ENCODE measurements around the gene PPM1L. TPM values are rescaled to one million over a fixed set of nuclear protein-coding genes. Genes with fewer than 3 reads are reported as not detected.

The PPM1L gene
- total RNA-seq, 1 donor from 2014 or later, result 14.9 TPM

DNA sequence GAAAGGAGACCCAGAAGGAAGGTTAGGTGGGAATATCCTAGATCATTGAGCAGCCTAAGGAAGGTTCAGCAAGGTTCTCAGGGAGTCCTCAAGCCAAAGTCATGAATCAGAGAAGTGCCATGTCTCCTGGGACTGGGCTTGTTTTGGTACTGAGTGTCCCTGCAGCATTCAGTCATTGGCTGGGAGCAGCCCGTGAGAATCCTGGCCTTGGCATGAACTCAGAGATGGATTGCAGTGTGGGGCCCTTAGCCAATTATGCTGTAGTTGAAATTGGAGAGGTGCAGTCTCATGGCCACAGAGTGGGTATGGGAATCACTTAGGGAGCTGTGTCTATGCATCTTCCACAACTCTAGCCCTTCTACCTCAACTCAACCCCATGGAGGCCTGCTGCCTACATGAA, 17.0 kb upstream of the PPM1L start:
- intact Hi-C loops (cut with DNase I), result no loop called here
- H3K27ac ChIP-seq, result no peak overlapping the region
- no peaks in the 10 kb centered on the region for H3K36me3 ChIP-seq
- no peaks in the 10 kb centered on the region for H3K27me3 ChIP-seq (ENCODE audit: low read depth)
- no peaks in the 10 kb centered on the region for H3K4me1 ChIP-seq
- no peak overlapping the region for H3K4me3 ChIP-seq
- ATAC-seq, result peak in 1 of 2 donors; percentile 15
- TF ChIP-seq, protein P1, sequence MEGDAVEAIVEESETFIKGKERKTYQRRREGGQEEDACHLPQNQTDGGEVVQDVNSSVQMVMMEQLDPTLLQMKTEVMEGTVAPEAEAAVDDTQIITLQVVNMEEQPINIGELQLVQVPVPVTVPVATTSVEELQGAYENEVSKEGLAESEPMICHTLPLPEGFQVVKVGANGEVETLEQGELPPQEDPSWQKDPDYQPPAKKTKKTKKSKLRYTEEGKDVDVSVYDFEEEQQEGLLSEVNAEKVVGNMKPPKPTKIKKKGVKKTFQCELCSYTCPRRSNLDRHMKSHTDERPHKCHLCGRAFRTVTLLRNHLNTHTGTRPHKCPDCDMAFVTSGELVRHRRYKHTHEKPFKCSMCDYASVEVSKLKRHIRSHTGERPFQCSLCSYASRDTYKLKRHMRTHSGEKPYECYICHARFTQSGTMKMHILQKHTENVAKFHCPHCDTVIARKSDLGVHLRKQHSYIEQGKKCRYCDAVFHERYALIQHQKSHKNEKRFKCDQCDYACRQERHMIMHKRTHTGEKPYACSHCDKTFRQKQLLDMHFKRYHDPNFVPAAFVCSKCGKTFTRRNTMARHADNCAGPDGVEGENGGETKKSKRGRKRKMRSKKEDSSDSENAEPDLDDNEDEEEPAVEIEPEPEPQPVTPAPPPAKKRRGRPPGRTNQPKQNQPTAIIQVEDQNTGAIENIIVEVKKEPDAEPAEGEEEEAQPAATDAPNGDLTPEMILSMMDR (IDR thresholded peaks at IDR 0.05), result no peak
- no peak for DNase-seq
- no peaks in the 10 kb centered on the region for H3K9me3 ChIP-seq

- H3K4me3 ChIP-seq, result no peak overlapping the region
- DNase-seq (no peak), ATAC-seq (no peak)
- TF ChIP-seq, protein P1 (IDR thresholded peaks at IDR 0.05), result no peak
- H3K27me3 ChIP-seq (ENCODE audit: low read depth), result no peaks in the 10 kb centered on the region
- H3K4me1 ChIP-seq, result peaks cover 14% of the 10 kb centered on the region
- no peak overlapping the region for H3K27ac ChIP-seq
- no peaks in the 10 kb centered on the region for H3K36me3 ChIP-seq
- H3K9me3 ChIP-seq, result no peaks in the 10 kb centered on the region
- intact Hi-C loops (cut with DNase I), result no loop called here
Measured at GRCh38 chr3:160746976-160747375, 9.1 kb upstream of the PPM1L start.

DNA sequence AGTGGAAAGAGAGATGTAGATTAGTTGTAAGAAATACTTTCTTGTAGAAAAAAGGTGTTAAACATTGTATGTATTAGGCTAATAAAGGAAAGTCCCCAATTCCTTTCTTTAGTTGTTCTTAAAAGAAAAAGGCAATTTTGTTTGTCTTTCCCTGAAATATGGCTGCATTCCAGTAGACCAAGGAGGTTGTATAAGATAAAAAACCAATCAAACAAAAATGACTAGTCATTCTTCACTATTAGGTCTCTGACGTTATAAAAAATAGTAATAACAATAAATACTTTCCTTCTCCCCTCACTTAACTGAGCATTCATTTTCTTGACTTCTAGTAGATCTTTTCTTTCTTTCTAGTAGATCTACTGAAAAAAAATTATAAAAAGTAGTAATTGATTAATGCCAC, 8.6 kb upstream of the PPM1L start:
- Histone ChIP-seq H3K4me3 (no peak overlapping the region), H3K36me3 (no peaks in the 10 kb centered on the region), H3K9me3 (no peaks in the 10 kb centered on the region), H3K27ac (no peak overlapping the region), H3K4me1 (peaks cover 14% of the 10 kb centered on the region), H3K27me3 (ENCODE audit: low read depth) (no peaks in the 10 kb centered on the region)
- intact Hi-C loops (cut with DNase I), result no loop called here
- DNase-seq (no peak), ATAC-seq (no peak)
- TF ChIP-seq, protein P1 (IDR thresholded peaks at IDR 0.05), result no peak

GRCh38 chr3:160748231-160748630, 7.8 kb upstream of the PPM1L start:
- Histone ChIP-seq H3K27ac (no peak overlapping the region), H3K27me3 (ENCODE audit: low read depth) (no peaks in the 10 kb centered on the region), H3K36me3 (no peaks in the 10 kb centered on the region), H3K4me1 (peaks cover 14% of the 10 kb centered on the region), H3K9me3 (no peaks in the 10 kb centered on the region), H3K4me3 (no peak overlapping the region)
- intact Hi-C loops (cut with DNase I), result no loop called here
- TF ChIP-seq, protein P1 (IDR thresholded peaks at IDR 0.05), result no peak
- ATAC-seq, result no peak
- DNase-seq, result no peak

GRCh38 chr3:160748787-160749186, 7.2 kb upstream of the PPM1L start:
- H3K9me3 ChIP-seq, result no peaks in the 10 kb centered on the region
- no peaks in the 10 kb centered on the region for H3K27me3 ChIP-seq (ENCODE audit: low read depth)
- H3K36me3 ChIP-seq, result no peaks in the 10 kb centered on the region
- DNase-seq, result no peak
- H3K27ac ChIP-seq, result no peak overlapping the region
- intact Hi-C loops (cut with DNase I), result no loop called here
- H3K4me3 ChIP-seq, result no peak overlapping the region
- peaks cover 19% of the 10 kb centered on the region for H3K4me1 ChIP-seq
- ATAC-seq, result no peak
- TF ChIP-seq, protein P1 (IDR thresholded peaks at IDR 0.05), result no peak

DNA sequence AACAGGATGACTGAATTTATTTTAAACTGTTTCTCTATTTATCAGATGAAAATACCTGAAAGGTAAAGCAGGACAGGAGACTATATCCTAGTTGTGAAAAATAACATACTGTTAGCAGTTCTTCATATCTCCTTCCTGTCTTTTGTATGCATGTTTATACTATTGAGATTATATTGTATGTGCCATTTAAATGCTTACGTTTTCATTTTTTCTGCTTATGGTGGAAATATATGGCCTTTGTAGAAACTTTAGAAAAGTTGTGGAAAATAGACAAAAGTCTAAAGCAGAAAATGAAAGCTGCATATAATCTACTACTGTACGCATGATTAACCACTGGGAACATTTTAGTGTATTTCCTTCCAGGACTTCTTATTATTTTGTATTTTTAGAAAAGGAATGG, 2.1 kb upstream of the PPM1L start:
- peak overlapping the region; percentile 93 for H3K27ac ChIP-seq
- peaks cover 26% of the 10 kb centered on the region for H3K4me1 ChIP-seq
- no peak for ATAC-seq
- H3K4me3 ChIP-seq, result peak overlapping the region; percentile 82
- TF ChIP-seq, protein P1 (IDR thresholded peaks at IDR 0.05), result no peak
- intact Hi-C loops (cut with DNase I), result no loop called here
- no peaks in the 10 kb centered on the region for H3K9me3 ChIP-seq
- no peaks in the 10 kb centered on the region for H3K27me3 ChIP-seq (ENCODE audit: low read depth)
- H3K36me3 ChIP-seq, result no peaks in the 10 kb centered on the region
- DNase-seq, result no peak
